H1 (cell line): Measurements from ENCODE around the gene CHST1. TPM values are rescaled to one million over a fixed set of nuclear protein-coding genes. Genes with fewer than 3 reads are reported as not detected.
A peak's percentile ranks its signal among the peaks of the same experiment; 100 is the strongest.

Source experiments
- CTCF ChIA-PET: fragments of 300-600 bp; sonication (Branson Sonifier 250); formaldehyde crosslinking; loops from one replicate; lab custom pipeline; 2021; ENCODE audit not compliant: partially characterized antibody; lab: Charles Lee
- POLR2A ChIA-PET: fragments of 300-600 bp; sonication (Branson Sonifier 250); formaldehyde crosslinking; loops from one replicate; lab custom pipeline; 2021; ENCODE audit warnings: inconsistent platforms; ENCODE audit not compliant: partially characterized antibody; lab: Charles Lee
- DNase-seq, 2 experiments: peaks; one replicate each; pipeline versions ENCODE4 v3.0.0 to v3.0.0-alpha.2; 2010 to 2022; ENCODE audit warnings: low spot score in 2 of 2, low read depth in 1 of 2, mixed read lengths in 1 of 2
- FAIRE-seq: peaks from 2 replicates; lab custom pipeline; 2011; peaks lifted over from hg19 to GRCh38; lab: Jason Lieb, UNC
- H2AFZ ChIP-seq: 2 replicates; pipeline ENCODE4 v1.8.1; 2012; ENCODE audit warnings: low read length, inconsistent platforms
- H2AK5ac ChIP-seq: 2 replicates; pipeline ENCODE4 v1.6.1; 2013; ENCODE audit warnings: low read depth, low read length
- H2BK120ac ChIP-seq: replicated peaks from 2 replicates; pipeline ENCODE3; 2013; ENCODE audit warnings: low read depth, low read length, inconsistent platforms
- H2BK12ac ChIP-seq: 2 replicates; pipeline ENCODE4 v1.6.1; 2013; ENCODE audit warnings: low read depth, low read length
- H2BK15ac ChIP-seq: 2 replicates; pipeline ENCODE4 v1.6.1; 2013; ENCODE audit warnings: low read length
- H2BK20ac ChIP-seq: 2 replicates; pipeline ENCODE4 v1.6.1; 2013; ENCODE audit warnings: low read length
- H2BK5ac ChIP-seq: 2 replicates; pipeline ENCODE4 v1.6.1; 2013; ENCODE audit warnings: low read depth, low read length
- H3K14ac ChIP-seq: 2 replicates; pipeline ENCODE4 v1.6.1; 2013; ENCODE audit warnings: inconsistent platforms; ENCODE audit not compliant: insufficient read length
- H3K18ac ChIP-seq: 2 replicates; pipeline ENCODE4 v1.6.1; 2013; ENCODE audit warnings: low read length; ENCODE audit errors: extremely low read depth
- H3K23ac ChIP-seq: 2 replicates; pipeline ENCODE4 v1.6.1; 2013; ENCODE audit warnings: inconsistent platforms; ENCODE audit not compliant: insufficient read length
- H3K23me2 ChIP-seq: 2 replicates; pipeline ENCODE4 v1.6.1; 2013; ENCODE audit warnings: low read depth, low read length
- H3K27ac ChIP-seq: 2 replicates; pipeline ENCODE4 v1.6.1; 2011; ENCODE audit warnings: low read depth, low read length, inconsistent platforms
- H3K27me3 ChIP-seq, 4 experiments: replicated peaks in 1 of 4; 1 replicate in 1 of 4; 2 replicates in 3 of 4; pipeline versions ENCODE4 v1.6.1 to v1.8.1; 2011 to 2013; ENCODE audit warnings: low read length in 3 of 4, mild to moderate bottlenecking in 3 of 4, inconsistent platforms in 2 of 4, mixed read lengths in 2 of 4, moderate library complexity in 1 of 4; ENCODE audit not compliant: control insufficient read depth in 3 of 4, insufficient read depth in 3 of 4; ENCODE audit errors: extremely low read depth in 1 of 4
- H3K36me3 ChIP-seq, 4 experiments: 2 replicates each; pipeline versions ENCODE4 v1.6.1 to v1.8.1; 2011 to 2013; ENCODE audit warnings: mild to moderate bottlenecking in 4 of 4, low read length in 3 of 4, moderate library complexity in 2 of 4, control low read depth in 1 of 4, inconsistent platforms in 1 of 4; ENCODE audit not compliant: insufficient read depth in 4 of 4, control insufficient read depth in 2 of 4
- H3K4ac ChIP-seq: replicated peaks from 2 replicates; pipeline ENCODE3; 2013; ENCODE audit warnings: low read length, low read depth, mixed read lengths, inconsistent platforms; ENCODE audit not compliant: insufficient read length
- H3K4me1 ChIP-seq, 4 experiments: replicated peaks in 1 of 4; 1 replicate in 1 of 4; 2 replicates in 3 of 4; pipeline versions ENCODE4 v1.6.1 to v1.8.1; 2011 to 2013; ENCODE audit warnings: low read length in 3 of 4, inconsistent platforms in 2 of 4, mixed read lengths in 1 of 4; ENCODE audit not compliant: insufficient read depth in 4 of 4, control insufficient read depth in 3 of 4
- H3K4me2 ChIP-seq, 2 experiments: 2 replicates each; pipeline versions ENCODE4 v1.6.1 to v1.8.1; 2011 to 2013; ENCODE audit warnings: low read depth in 2 of 2, low read length in 2 of 2, control low read depth in 1 of 2, inconsistent platforms in 1 of 2, mild to moderate bottlenecking in 1 of 2; ENCODE audit not compliant: insufficient read depth in 1 of 2
- H3K4me3 ChIP-seq, 4 experiments: fragments of 200-600, 300-600 bp in 1 of 4; sonication (generic), shearing (Covaris generic), sonication (Bioruptor Twin) in 1 of 4; 2 replicates each; pipeline versions ENCODE4 v1.5.1 to v1.8.1; 2011 to 2016; ENCODE audit warnings: low read length in 4 of 4, low read depth in 3 of 4, control low read depth in 2 of 4, inconsistent platforms in 2 of 4, mild to moderate bottlenecking in 2 of 4, mixed read lengths in 1 of 4, moderate library complexity in 1 of 4; ENCODE audit not compliant: insufficient read depth in 2 of 4; ENCODE audit errors: extremely low read depth in 1 of 4
- H3K56ac ChIP-seq: replicated peaks from 2 replicates; pipeline ENCODE3; 2013; ENCODE audit warnings: low read depth, mild to moderate bottlenecking, mixed read lengths, low read length, inconsistent platforms; ENCODE audit not compliant: insufficient read length
- H3K79me1 ChIP-seq: 2 replicates; pipeline ENCODE4 v1.6.1; 2013; ENCODE audit warnings: low read depth, low read length, control low read depth
- H3K79me2 ChIP-seq, 2 experiments: 2 replicates each; pipeline versions ENCODE4 v1.6.1 to v1.8.1; 2012 to 2013; ENCODE audit warnings: low read length in 2 of 2, mild to moderate bottlenecking in 2 of 2, inconsistent platforms in 1 of 2; ENCODE audit not compliant: insufficient read depth in 2 of 2, control insufficient read depth in 1 of 2
- H3K9ac ChIP-seq, 4 experiments: replicated peaks in 1 of 4; 1 replicate in 1 of 4; 2 replicates in 3 of 4; pipeline versions ENCODE4 v1.6.1 to v1.8.1; 2011 to 2013; ENCODE audit warnings: low read depth in 3 of 4, low read length in 3 of 4, control low read depth in 2 of 4, mild to moderate bottlenecking in 2 of 4, moderate library complexity in 2 of 4, inconsistent platforms in 1 of 4; ENCODE audit errors: extremely low read depth in 1 of 4
- H3K9me3 ChIP-seq, 2 experiments: 2 replicates each; pipeline versions ENCODE4 v1.6.1 to v1.8.1; 2012 to 2013; ENCODE audit warnings: mild to moderate bottlenecking in 2 of 2, moderate library complexity in 2 of 2, control low read depth in 1 of 2, inconsistent platforms in 1 of 2, low read depth in 1 of 2, low read length in 1 of 2, mixed read lengths in 1 of 2; ENCODE audit not compliant: insufficient read depth in 2 of 2
- H4K20me1 ChIP-seq, 2 experiments: replicated peaks in 1 of 2; 2 replicates each; pipeline versions ENCODE3 to v1.8.1; 2011 to 2013; ENCODE audit warnings: inconsistent platforms in 2 of 2, low read length in 2 of 2, mild to moderate bottlenecking in 1 of 2; ENCODE audit not compliant: insufficient read depth in 2 of 2, control insufficient read depth in 1 of 2
- H4K5ac ChIP-seq: 2 replicates; pipeline ENCODE4 v1.6.1; 2013; ENCODE audit warnings: low read length, low read depth, mixed read lengths, inconsistent platforms; ENCODE audit not compliant: insufficient read length
- H4K8ac ChIP-seq: 2 replicates; pipeline ENCODE4 v1.8.0; 2013; ENCODE audit warnings: mild to moderate bottlenecking, moderate library complexity, low read length, inconsistent platforms; ENCODE audit not compliant: insufficient read depth; ENCODE audit errors: extremely low read depth
- H4K91ac ChIP-seq: replicated peaks from 2 replicates; pipeline ENCODE3; 2013; ENCODE audit warnings: low read length, mixed read lengths, inconsistent platforms; ENCODE audit not compliant: insufficient read length
- CHD1 ChIP-seq: IDR thresholded peaks from 2 replicates; pipeline ENCODE4 v1.6.1; 2012; ENCODE audit warnings: low read depth, low read length, improper control_type of control experiment
- KDM1A ChIP-seq: fragments of 200-600, 300-600 bp; sonication (generic); IDR thresholded peaks from 2 replicates; pipeline ENCODE4 v1.7.1; 2016; ENCODE audit warnings: mild to moderate bottlenecking, low read length, borderline replicate concordance
- WGBS, 2 experiments: shearing (Covaris generic) in 1 of 2; methylation state at CpG; one replicate each; pipeline versions ENCODE4 v1.1.6 to v1.1.7; 2013 to 2015; ENCODE audit warnings: low lambda C conversion rate in 2 of 2, mixed read lengths in 2 of 2, inconsistent platforms in 1 of 2, low coverage in 1 of 2, missing lambda C conversion rate in 1 of 2; ENCODE audit not compliant: insufficient replicate concordance in 2 of 2, insufficient coverage in 1 of 2, insufficient read length in 1 of 2; ENCODE audit errors: extremely low coverage in 1 of 2, missing lambda C conversion rate in 1 of 2; 5-methylcytosine and 5-hydroxymethylcytosine counted together
- polyA plus RNA-seq, 7 experiments: library from polyadenylated mRNA; depleted of rRNA in 3 of 7; stranded (reverse) in 5 of 7; unstranded in 2 of 7; fragments of >200 nt in 5 of 7; fragments of 200-250 nt in 2 of 7; gene quantifications; 1 replicate in 5 of 7; 2 replicates in 1 of 7; 4 replicates in 1 of 7; pipeline versions ENCODE4 v1.2.1 to v1.2.3, GENCODE V29; 2011 to 2013; ENCODE audit warnings: missing spikeins in 2 of 7, mixed read lengths in 2 of 7
- total RNA-seq: library from RNA; stranded (reverse); fragmentation: NEBNext Ultra II Directional; extraction: Animal tissue kit (Norgen Biotek cat#: 25700); gene quantifications from 2 replicates; pipeline ENCODE4 v1.2.1, GENCODE V29; 2021

Gene CHST1
- total and polyA plus RNA-seq, 2 of the 8 experiments (the other 6 are each of a cell fraction or from before 2014, with no cell fraction given): 1.6 to 3.8 TPM

GRCh38 chr11:45655012-45655283 lies 10.5 kb downstream of the CHST1 start:
- no peak overlapping the region for H2BK12ac ChIP-seq
- DNase-seq: no peak
- no peak overlapping the region for H3K14ac ChIP-seq
- no peak overlapping the region for H3K23ac ChIP-seq
- no peak for FAIRE-seq
- no peak overlapping the region for H4K8ac ChIP-seq
- no peak overlapping the region for H3K56ac ChIP-seq
- no peak overlapping the region for H2AK5ac ChIP-seq
- no peaks in the 10 kb centered on the region for H3K79me2 ChIP-seq
- no peaks in the 10 kb centered on the region for H4K20me1 ChIP-seq
- 58% methylated on average over 2 of the region's 2 CpGs; no CpG with 5 or more reads in 1 of the 2 experiments for WGBS, 2 experiments
- H3K23me2 ChIP-seq: no peaks in the 10 kb centered on the region
- H2BK20ac ChIP-seq: no peak overlapping the region
- no peak overlapping the region for H4K5ac ChIP-seq
- no peak overlapping the region for H2BK5ac ChIP-seq
- H3K4me3 ChIP-seq: no peak overlapping the region
- no peaks in the 10 kb centered on the region; a peak in 1 of 7 replicates for H3K27me3 ChIP-seq
- H2BK120ac ChIP-seq: no peak overlapping the region
- no peak overlapping the region for H3K9ac ChIP-seq
- no peaks in the 10 kb centered on the region for H3K36me3 ChIP-seq
- H3K4me1 ChIP-seq: peaks cover 3 to 18% (median 11%) of the 10 kb centered on the region in 4 experiments
- no peak overlapping the region for H2AFZ ChIP-seq
- H2BK15ac ChIP-seq: no peak overlapping the region
- TF ChIP-seq CHD1: no peak
- peak; percentile 55; the same call in 1 of the 2 replicates for TF ChIP-seq KDM1A
- TF ChIP-seq, all 59 proteins: peak for 1
- ChIA-PET POLR2A (interaction anchor here (0.9 to 1.8 kb wide), 3 partner anchors 9 to 281 kb away, joined by 3 to 8 read pairs (median 6); no protein-coding TSS in a partner anchor), CTCF (interaction anchor here (0.6 to 9.1 kb wide), 64 partner anchors 9 to 1368 kb away, joined by 3 to 89 read pairs (median 4); no protein-coding TSS in a partner anchor)
- no peak overlapping the region for H3K27ac ChIP-seq
- no peak overlapping the region for H3K18ac ChIP-seq
- H3K4me2 ChIP-seq: peak overlapping the region in 1 of 2 experiments; percentile 43; a peak in 2 of 4 replicates
- H3K79me1 ChIP-seq: no peaks in the 10 kb centered on the region
- H3K4ac ChIP-seq: no peak overlapping the region
- H4K91ac ChIP-seq: no peak overlapping the region
- no peaks in the 10 kb centered on the region for H3K9me3 ChIP-seq
